Panc1 (cell line): ENCODE measurements around the gene ZNF684. TPM values are rescaled to one million over a fixed set of nuclear protein-coding genes. Genes with fewer than 3 reads are reported as not detected.

Experiments
- ATAC-seq: fragments of 200-7000 bp; cut with Tn5 transposase; 2 replicates; pipeline ENCODE4 v1.9.1; 2020; ENCODE audit warnings: mild to moderate bottlenecking, moderate library complexity
- BruUV-seq: library from RNA; stranded (reverse); fragments of 400-500 nt; replicated peaks from 2 replicates; lab custom pipeline; 2021; lab: Mats Ljungman, UMichigan
- CTCF ChIA-PET: fragments of 300-600 bp; sonication (Branson Sonifier 250); formaldehyde crosslinking; loops from one replicate; lab custom pipeline; 2022; ENCODE audit warnings: antibody characterized with exemption; lab: Charles Lee
- POLR2A ChIA-PET: fragments of 300-600 bp; sonication (Branson Sonifier 250); formaldehyde crosslinking; loops from one replicate; lab custom pipeline; 2022; ENCODE audit warnings: antibody characterized with exemption; lab: Charles Lee
- DNase-seq: peaks from one replicate; pipeline ENCODE4 v3.0.0-alpha.2; 2010; ENCODE audit warnings: low read depth, low spot score
- H3K27ac ChIP-seq: 2 replicates; pipeline ENCODE4 v1.5.1; 2011; ENCODE audit warnings: mild to moderate bottlenecking, low read length, inconsistent platforms
- H3K27me3 ChIP-seq: fragments of 200-500 bp; sonication (Bioruptor generic); 2 replicates; pipeline ENCODE4 v1.6.0; 2014; ENCODE audit warnings: low read length, inconsistent platforms; ENCODE audit not compliant: control insufficient read depth, insufficient read depth
- H3K36me3 ChIP-seq: fragments of 200-500 bp; sonication (Bioruptor generic); 2 replicates; pipeline ENCODE4 v1.5.1; 2014; ENCODE audit warnings: inconsistent platforms, mild to moderate bottlenecking, low read length, moderate library complexity; ENCODE audit not compliant: control insufficient read depth, insufficient read depth
- H3K4me1 ChIP-seq: 2 replicates; pipeline ENCODE4 v1.5.1; 2011; ENCODE audit warnings: inconsistent platforms, mild to moderate bottlenecking, low read length, moderate library complexity; ENCODE audit not compliant: control insufficient read depth, insufficient read depth
- H3K4me3 ChIP-seq, 2 experiments: 2 replicates each; pipeline ENCODE4 v1.5.1; 2011 to 2012; ENCODE audit warnings: low read depth in 2 of 2, low read length in 2 of 2, mild to moderate bottlenecking in 2 of 2, inconsistent platforms in 1 of 2, moderate library complexity in 1 of 2
- H3K9me3 ChIP-seq: fragments of 200-500 bp; sonication (Bioruptor generic); 2 replicates; pipeline ENCODE4 v1.5.1; 2014; ENCODE audit warnings: low read depth, mild to moderate bottlenecking, inconsistent platforms, low read length, moderate library complexity; ENCODE audit not compliant: control insufficient read depth, insufficient read depth
- POLR2AphosphoS5 ChIP-seq: IDR thresholded peaks from 2 replicates; pipeline ENCODE4 v1.6.1; 2012; ENCODE audit warnings: mild to moderate bottlenecking, low read depth, low read length, moderate library complexity
- SIN3A ChIP-seq: IDR thresholded peaks from 2 replicates; pipeline ENCODE4 v1.6.1; 2012; ENCODE audit warnings: low read depth, mild to moderate bottlenecking, low read length, moderate library complexity, borderline replicate concordance; ENCODE audit not compliant: insufficient read depth
- TCF7L2 ChIP-seq: IDR thresholded peaks from 2 replicates; pipeline ENCODE4 v1.6.1; 2011; ENCODE audit warnings: mild to moderate bottlenecking, low read depth, low read length, inconsistent platforms
- in situ Hi-C: cut with HindIII; loops from 2 replicates; pipeline ENCODE4 v1.10.0; 2016; ENCODE audit warnings: low sequenced_read_pairs, low pct_unique_long_range_greater_than_20kb
- intact Hi-C: fragments of 100-400 bp; cut with micrococcal nuclease; formaldehyde crosslinking; loops from one replicate; pipeline ENCODE4 v1.10.0; 2022; ENCODE audit not compliant: unreplicated experiment
- total RNA-seq: library from RNA; stranded (reverse); gene quantifications from one replicate; pipeline ENCODE4 v1.2.1, GENCODE V29; 2021; ENCODE audit not compliant: unreplicated experiment
- TF ChIP-seq, protein P1 (sequence below), 2 experiments: IDR thresholded peaks; 2 replicates each; pipeline ENCODE4 v1.6.1; 2011 to 2012; ENCODE audit warnings: low read depth in 2 of 2, control low read depth in 1 of 2, low read length in 1 of 2, mild to moderate bottlenecking in 1 of 2, moderate library complexity in 1 of 2; ENCODE audit not compliant: insufficient read depth in 1 of 2
- TF ChIP-seq, protein P2 (sequence below): fragments of 450-650 bp; IDR thresholded peaks from 2 replicates; pipeline ENCODE4 v1.5.1; 2017; ENCODE audit warnings: mild to moderate bottlenecking

Gene ZNF684
- total RNA-seq, 1 experiment from 2014 or later: 5.3 TPM

DNA sequence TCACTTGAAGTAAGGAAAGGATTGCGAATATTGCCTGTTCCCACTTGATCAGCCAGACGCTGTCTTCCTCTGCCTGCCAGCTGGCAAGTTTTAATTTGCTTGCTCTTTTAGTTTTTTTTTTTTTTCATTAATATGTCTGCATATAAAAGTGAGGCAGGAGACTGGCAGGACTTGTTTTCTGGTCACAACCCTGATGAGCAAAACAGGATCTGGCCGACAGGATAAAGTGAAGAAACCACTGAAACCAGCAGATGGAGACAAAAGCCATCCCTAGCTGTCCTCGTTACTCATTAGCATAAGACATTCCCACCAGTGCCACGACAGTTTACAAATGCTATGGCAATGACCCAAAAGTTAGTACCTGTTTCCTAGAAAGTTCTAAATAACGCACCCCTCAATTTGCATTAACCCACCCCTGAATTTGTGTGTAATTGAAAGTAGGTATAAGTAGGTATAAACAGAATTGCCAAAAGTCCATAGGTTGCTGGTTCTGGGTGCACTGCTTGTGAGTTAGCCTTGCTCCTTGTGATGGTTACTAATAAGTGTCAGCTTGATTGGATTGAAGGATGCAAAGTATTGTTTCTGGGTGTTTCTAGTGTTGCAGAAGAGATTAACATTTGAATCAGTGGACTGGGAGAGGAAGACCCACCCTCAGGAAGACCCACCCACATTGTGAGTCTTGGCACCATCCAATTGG is 60.8 kb downstream of the ZNF684 start:
- Histone ChIP-seq H3K9me3 (no peaks in the 10 kb centered on the region), H3K36me3 (no peaks in the 10 kb centered on the region), H3K4me3 (no peak overlapping the region), H3K27me3 (no peaks in the 10 kb centered on the region; the same call in 1 of the 2 replicates), H3K4me1 (no peaks in the 10 kb centered on the region), H3K27ac (no peak overlapping the region)
- TF ChIP-seq, protein P1, sequence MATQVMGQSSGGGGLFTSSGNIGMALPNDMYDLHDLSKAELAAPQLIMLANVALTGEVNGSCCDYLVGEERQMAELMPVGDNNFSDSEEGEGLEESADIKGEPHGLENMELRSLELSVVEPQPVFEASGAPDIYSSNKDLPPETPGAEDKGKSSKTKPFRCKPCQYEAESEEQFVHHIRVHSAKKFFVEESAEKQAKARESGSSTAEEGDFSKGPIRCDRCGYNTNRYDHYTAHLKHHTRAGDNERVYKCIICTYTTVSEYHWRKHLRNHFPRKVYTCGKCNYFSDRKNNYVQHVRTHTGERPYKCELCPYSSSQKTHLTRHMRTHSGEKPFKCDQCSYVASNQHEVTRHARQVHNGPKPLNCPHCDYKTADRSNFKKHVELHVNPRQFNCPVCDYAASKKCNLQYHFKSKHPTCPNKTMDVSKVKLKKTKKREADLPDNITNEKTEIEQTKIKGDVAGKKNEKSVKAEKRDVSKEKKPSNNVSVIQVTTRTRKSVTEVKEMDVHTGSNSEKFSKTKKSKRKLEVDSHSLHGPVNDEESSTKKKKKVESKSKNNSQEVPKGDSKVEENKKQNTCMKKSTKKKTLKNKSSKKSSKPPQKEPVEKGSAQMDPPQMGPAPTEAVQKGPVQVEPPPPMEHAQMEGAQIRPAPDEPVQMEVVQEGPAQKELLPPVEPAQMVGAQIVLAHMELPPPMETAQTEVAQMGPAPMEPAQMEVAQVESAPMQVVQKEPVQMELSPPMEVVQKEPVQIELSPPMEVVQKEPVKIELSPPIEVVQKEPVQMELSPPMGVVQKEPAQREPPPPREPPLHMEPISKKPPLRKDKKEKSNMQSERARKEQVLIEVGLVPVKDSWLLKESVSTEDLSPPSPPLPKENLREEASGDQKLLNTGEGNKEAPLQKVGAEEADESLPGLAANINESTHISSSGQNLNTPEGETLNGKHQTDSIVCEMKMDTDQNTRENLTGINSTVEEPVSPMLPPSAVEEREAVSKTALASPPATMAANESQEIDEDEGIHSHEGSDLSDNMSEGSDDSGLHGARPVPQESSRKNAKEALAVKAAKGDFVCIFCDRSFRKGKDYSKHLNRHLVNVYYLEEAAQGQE (IDR thresholded peaks at IDR 0.05; ENCODE audit: insufficient read depth in 1 of 2, low read depth in 2 of 2, low read length in 1 of 2): no peak
- TF ChIP-seq, protein P2, sequence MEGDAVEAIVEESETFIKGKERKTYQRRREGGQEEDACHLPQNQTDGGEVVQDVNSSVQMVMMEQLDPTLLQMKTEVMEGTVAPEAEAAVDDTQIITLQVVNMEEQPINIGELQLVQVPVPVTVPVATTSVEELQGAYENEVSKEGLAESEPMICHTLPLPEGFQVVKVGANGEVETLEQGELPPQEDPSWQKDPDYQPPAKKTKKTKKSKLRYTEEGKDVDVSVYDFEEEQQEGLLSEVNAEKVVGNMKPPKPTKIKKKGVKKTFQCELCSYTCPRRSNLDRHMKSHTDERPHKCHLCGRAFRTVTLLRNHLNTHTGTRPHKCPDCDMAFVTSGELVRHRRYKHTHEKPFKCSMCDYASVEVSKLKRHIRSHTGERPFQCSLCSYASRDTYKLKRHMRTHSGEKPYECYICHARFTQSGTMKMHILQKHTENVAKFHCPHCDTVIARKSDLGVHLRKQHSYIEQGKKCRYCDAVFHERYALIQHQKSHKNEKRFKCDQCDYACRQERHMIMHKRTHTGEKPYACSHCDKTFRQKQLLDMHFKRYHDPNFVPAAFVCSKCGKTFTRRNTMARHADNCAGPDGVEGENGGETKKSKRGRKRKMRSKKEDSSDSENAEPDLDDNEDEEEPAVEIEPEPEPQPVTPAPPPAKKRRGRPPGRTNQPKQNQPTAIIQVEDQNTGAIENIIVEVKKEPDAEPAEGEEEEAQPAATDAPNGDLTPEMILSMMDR: peak; percentile 70
- ATAC-seq (peak; percentile 78), DNase-seq (no peak)
- BruUV-seq: no TSS peak
- intact Hi-C loops (no loop called here), in situ Hi-C loops (no loop called here)
- ChIA-PET POLR2A (interaction anchor here (0.7 kb wide), 1 partner anchor 83 kb away, joined by 6 read pairs; no protein-coding TSS in a partner anchor), CTCF (interaction anchor here (0.7 kb wide), 1 partner anchor 439 kb away, joined by 3 read pairs; no protein-coding TSS in a partner anchor)

DNA sequence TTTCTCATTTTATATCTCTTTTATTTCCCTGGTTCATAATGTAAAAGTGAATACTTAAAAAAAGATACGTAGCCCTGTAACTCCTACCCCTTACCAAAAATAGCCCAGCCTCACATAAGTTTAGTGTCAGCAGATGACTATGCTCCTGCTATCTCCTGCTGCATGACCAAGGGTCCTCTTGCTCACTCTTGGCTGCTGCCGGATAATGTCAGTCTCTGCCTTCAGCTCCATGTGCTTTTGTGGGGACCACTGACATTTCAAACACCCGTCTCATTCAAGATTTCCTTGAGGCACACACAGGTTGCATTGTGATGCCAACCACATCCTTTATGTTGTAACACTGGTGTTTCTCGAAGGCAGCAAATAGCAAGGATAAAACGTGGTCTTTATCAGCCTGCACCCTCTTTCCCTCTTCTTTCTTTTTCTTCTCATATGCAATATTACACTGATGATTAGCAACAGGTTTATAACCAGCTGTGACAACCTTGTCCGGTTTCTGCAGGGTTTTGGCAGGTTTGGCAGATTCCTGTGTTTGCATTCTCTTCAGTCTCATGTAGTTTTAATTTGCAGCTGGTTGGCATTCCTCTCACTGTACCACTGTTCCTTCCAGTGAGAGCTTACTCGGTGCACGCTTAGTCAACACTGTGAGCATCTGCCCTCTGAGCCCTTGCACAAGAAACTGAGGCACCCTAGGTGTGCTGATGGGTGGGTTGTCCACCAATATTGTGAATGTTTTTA is 62.2 kb downstream of the ZNF684 start:
- TF ChIP-seq TCF7L2: no peak
- TF ChIP-seq POLR2AphosphoS5: no peak
- TF ChIP-seq, protein P1 (IDR thresholded peaks at IDR 0.05; ENCODE audit: insufficient read depth in 1 of 2, low read depth in 2 of 2, low read length in 1 of 2): no peak
- TF ChIP-seq, protein P2: no peak
- no peak for TF ChIP-seq SIN3A
- in situ Hi-C loops: no loop called here
- Histone ChIP-seq H3K4me1 (no peaks in the 10 kb centered on the region), H3K36me3 (no peaks in the 10 kb centered on the region), H3K9me3 (no peaks in the 10 kb centered on the region), H3K27ac (no peak overlapping the region), H3K27me3 (no peaks in the 10 kb centered on the region), H3K4me3 (no peak overlapping the region)
- ATAC-seq (no peak), DNase-seq (no peak)
- ChIA-PET CTCF (interaction anchor here (0.6 kb wide), 1 partner anchor 76 kb away, joined by 3 read pairs; no protein-coding TSS in a partner anchor), POLR2A (no interaction called here)
- BruUV-seq: no TSS peak
- intact Hi-C loops: no loop called here
